T-helper 17 cell (primary cell): ENCODE data around the gene TUB. TPM values are rescaled to one million over a fixed set of nuclear protein-coding genes. Genes with fewer than 3 reads are reported as not detected.

Experiments
- ATAC-seq: fragments of 150-1000 bp; cut with Tn5 transposase; 2 replicates; pipeline ENCODE4 v1.10.0; 2021; ENCODE audit warnings: mild to moderate bottlenecking, moderate library complexity
- DNase-seq, 3 donors: peaks; one replicate each; pipeline versions ENCODE4 v3.0.0 to v3.0.0-alpha.2; 2020 to 2021
- H3K9me3 ChIP-seq: one replicate; pipeline ENCODE4 v1.7.0; 2013; ENCODE audit warnings: low read length, mild to moderate bottlenecking; ENCODE audit not compliant: control insufficient read depth, poor library complexity, severe bottlenecking
- H3K27ac Mint-ChIP-seq: one replicate; pipeline ENCODE4 v1.8.0; 2022; ENCODE audit warnings: mild to moderate bottlenecking, moderate library complexity, mixed read lengths
- H3K27me3 Mint-ChIP-seq: one replicate; pipeline ENCODE4 v1.8.0; 2022; ENCODE audit warnings: mixed read lengths
- H3K36me3 Mint-ChIP-seq: one replicate; pipeline ENCODE4 v1.8.0; 2022; ENCODE audit warnings: low read depth, mixed read lengths
- H3K4me1 Mint-ChIP-seq: one replicate; pipeline ENCODE4 v1.8.0; 2022; ENCODE audit warnings: mild to moderate bottlenecking, mixed read lengths
- H3K4me3 Mint-ChIP-seq: one replicate; pipeline ENCODE4 v1.8.0; 2022; ENCODE audit warnings: mild to moderate bottlenecking, moderate library complexity, mixed read lengths
- total RNA-seq, 4 donors: library from RNA in 2 of 4; stranded (reverse) in 2 of 4; gene quantifications; one replicate each; pipeline ENCODE4 v1.2.3 and lab custom pipeline; 2022 to 2026

The TUB gene
- total RNA-seq, 2 donors from 2014 or later = 0.37 to 0.72 TPM

DNA sequence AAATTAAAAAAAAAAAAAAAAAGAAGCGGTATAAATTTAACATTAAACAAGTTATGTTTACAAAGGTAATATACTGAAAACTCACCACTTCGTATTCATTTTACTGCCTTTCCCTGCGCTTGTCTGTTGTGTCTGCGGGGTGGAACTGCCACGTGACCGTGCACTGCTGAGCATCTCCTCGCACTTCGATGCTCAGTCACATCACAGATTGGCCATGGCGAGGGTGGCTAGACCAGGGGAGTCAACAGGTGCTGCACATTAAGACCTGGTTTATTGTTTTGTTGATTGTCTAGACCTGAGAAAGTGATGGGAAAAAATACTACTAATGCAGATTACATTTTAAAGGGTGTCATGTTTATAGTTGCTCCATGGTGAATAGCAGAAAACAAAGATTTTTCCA is 22.8 kb upstream of the TUB start:
- DNase-seq = no peak
- peaks cover 12% of the 10 kb centered on the region for H3K27me3 Mint-ChIP-seq
- no peak for ATAC-seq
- no peaks in the 10 kb centered on the region for H3K9me3 ChIP-seq
- H3K27ac Mint-ChIP-seq = no peak overlapping the region
- H3K4me3 Mint-ChIP-seq = no peak overlapping the region
- H3K36me3 Mint-ChIP-seq = no peaks in the 10 kb centered on the region
- peaks cover 6% of the 10 kb centered on the region for H3K4me1 Mint-ChIP-seq

DNA sequence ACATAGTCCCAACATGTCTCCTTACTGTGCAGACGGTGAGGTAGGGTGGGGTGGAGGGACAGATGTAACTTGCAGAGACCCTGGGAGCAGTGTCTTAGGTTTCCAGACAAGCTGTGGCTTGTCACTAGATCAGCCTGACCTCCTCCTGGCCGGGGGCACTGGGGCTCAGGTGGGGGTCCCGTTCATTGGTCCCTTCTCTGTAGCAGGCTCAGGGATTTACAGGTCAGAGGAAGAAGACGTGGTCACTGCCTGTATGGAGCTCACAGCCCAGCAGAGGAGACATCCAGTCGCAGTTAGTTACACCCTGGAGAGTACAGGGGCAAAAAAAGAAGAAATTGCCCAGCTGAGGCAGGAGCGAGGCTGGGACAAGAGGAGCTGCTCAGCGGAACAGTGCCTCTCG is 22.0 kb upstream of the TUB start:
- DNase-seq = no peak
- Mint-ChIP-seq H3K4me3 (no peak overlapping the region), H3K4me1 (peaks cover 6% of the 10 kb centered on the region), H3K36me3 (no peaks in the 10 kb centered on the region), H3K27ac (no peak overlapping the region), H3K27me3 (peaks cover 12% of the 10 kb centered on the region)
- ATAC-seq = no peak
- no peaks in the 10 kb centered on the region for H3K9me3 ChIP-seq

DNA sequence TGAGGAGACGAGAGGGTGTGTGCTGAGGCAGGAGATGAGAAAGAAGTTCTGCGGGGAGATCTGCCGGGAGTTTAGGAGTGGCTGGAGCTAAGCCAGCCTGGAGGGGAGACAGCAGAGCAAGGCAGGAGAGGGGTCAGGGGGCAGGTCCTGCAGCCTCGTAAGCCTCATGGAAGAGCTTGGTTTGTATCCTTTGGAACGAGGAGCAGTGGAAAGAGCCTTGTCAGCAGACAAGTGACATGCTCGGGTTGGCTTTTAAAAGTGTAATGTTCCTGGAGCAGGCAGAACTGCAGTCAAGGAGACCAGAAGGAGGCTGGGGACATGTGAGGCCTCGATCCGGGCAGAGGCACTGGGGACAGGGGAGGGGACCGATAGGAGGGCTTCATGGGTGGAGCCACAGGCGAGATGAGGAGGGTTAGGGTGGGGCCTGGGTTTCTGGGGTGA is 21.4 kb upstream of the TUB start:
- DNase-seq = no peak
- Mint-ChIP-seq H3K27me3 (peaks cover 16% of the 10 kb centered on the region), H3K4me3 (no peak overlapping the region), H3K4me1 (peaks cover 8% of the 10 kb centered on the region), H3K36me3 (no peaks in the 10 kb centered on the region), H3K27ac (no peak overlapping the region)
- no peak for ATAC-seq
- H3K9me3 ChIP-seq = no peaks in the 10 kb centered on the region

DNA sequence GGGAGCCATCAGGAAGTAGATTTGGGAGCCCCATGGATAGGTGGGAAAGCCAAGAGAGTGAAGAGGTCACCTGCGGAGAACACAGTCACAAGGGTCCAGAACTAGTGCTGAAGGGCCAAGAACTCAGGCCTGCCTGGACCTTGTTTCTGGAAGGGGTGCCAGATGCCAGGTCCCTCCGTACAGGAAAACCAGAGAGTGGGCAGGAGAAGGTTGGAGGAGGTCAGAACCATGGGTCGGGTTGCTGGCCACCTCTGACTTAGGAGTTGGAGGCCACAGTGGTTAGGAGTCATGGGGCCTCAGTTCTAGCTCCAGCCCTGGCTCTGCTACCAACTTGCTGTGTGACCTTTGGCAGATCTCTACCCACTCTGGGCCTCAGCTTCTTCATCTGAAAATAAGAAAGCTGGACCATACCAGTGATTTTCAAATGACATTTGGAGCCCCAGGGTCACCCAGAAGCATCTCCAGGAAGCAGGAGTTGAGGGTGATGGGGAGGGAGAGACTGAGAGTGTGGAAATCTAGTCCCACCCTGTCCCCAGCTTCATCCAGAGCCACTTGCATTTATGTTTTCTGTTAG is 20.8 kb upstream of the TUB start:
- Mint-ChIP-seq H3K27ac (no peak overlapping the region), H3K4me1 (peaks cover 5% of the 10 kb centered on the region), H3K27me3 (peaks cover 17% of the 10 kb centered on the region), H3K4me3 (no peak overlapping the region), H3K36me3 (no peaks in the 10 kb centered on the region)
- ATAC-seq = no peak
- H3K9me3 ChIP-seq = no peaks in the 10 kb centered on the region
- no peak for DNase-seq

DNA sequence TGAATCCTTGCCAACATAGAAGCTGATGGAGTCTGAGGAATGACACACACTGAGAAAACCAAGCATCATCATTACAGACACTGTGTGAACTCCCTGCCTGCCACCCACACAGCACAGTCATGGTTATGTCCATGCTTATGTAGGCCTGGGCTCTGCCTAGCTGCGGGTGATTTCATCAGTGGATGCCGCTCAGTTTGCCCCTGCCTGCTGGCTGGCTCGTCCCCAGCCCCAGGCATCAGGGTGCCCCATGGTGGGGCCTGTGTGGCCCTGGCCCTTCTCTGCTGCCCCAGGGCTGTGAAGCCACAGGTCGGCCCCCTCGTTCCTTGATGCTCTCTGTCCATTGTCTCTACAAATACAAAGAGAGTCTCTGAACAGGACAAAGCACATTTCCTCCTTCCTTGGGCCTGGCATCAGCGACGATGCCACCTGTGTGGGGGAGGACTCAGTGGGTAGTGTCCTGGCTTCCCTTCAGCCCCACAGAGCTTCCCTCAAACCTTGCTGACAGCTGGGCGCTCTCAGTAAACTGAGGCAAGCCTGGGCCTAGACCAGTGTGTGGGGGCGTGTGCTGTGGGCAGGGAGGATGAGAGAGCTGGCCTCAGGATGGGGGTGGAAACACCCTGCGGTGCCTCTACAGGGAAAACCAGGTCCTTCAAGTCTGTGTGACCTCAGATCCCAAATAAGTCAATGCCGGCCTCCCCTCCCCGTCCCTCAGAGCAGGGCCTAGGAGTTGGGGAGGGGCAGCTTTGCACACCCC is 20.0 kb upstream of the TUB start:
- DNase-seq = no peak
- H3K4me3 Mint-ChIP-seq = peak overlapping the region; percentile 19

DNA sequence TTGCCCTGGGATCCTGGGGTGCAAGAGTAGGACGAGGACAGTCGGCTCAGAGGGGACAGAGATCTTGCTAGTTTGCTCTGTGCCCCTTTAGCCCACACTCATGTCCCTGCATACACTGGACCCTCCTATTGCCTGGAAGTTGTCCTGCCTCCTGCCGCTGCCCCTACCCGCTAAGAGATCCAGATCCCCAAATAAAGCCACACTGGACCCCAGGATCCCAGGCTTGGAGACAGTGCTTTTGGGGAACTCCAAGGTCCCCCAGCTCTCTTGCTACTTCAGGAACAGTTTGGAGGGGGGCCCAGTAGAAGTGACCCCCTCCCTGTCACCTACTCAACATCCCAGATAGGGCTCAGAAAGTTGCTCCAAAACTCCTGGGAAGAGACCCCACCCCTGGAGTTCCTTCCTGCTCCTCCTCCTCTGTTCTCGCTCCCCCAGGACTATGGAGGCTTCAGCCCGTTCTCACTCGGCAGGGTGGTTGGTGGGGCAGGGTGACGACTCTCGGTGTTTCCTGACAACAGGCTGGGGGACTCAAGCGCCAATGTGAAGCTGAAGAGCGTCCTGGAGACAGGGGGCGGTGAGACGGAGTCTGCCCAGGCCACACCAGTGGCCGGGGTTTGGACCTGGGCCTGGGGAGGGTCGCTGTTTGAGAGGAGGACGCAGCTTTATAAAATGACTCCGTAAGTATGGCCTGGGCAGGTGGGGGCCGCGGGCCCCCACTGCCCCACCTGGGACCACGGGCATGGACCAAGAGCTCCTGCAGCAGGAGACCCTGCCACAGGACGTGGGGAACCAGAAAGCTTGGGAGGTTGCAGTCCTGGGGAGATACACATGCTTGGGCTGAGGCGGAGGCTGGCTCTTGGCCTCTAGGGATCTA is 19.2 kb upstream of the TUB start:
- Mint-ChIP-seq H3K27ac (no peak overlapping the region), H3K27me3 (peaks cover 12% of the 10 kb centered on the region), H3K36me3 (no peaks in the 10 kb centered on the region), H3K4me3 (no peak overlapping the region), H3K4me1 (peaks cover 2% of the 10 kb centered on the region)
- H3K9me3 ChIP-seq = no peaks in the 10 kb centered on the region
- DNase-seq (no peak), ATAC-seq (no peak)

More for the DNA sequence above, 20.0 kb upstream of the TUB start:
- ATAC-seq = no peak
- H3K9me3 ChIP-seq = no peaks in the 10 kb centered on the region
- Mint-ChIP-seq H3K27me3 (peaks cover 17% of the 10 kb centered on the region), H3K36me3 (no peaks in the 10 kb centered on the region), H3K27ac (no peak overlapping the region), H3K4me1 (peaks cover 5% of the 10 kb centered on the region)

DNA sequence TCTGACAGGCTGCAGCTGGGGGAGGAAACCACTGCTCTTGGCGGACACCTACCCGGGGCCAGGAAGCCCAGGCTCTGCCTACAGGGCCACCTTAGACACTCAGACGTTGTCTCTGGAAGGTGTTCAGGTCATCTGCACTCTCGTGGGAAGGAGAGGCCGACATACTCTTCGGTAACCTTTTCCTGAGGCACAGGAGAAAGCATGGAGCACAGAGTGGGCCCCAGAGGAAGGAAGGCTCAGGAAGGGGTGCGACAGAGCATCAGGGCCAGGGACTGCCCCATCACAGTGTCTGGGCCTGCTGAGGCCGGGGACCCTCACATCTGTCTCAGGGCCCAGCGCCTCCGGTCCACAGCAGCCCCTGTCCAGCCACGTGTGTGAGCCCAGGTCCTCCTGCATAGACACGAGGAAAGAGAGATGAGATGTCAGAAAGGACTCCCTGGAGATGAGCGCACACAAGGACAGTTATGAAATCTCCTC is 18.2 kb upstream of the TUB start:
- Mint-ChIP-seq H3K27me3 (peaks cover 22% of the 10 kb centered on the region), H3K4me1 (peaks cover 2% of the 10 kb centered on the region), H3K27ac (no peak overlapping the region), H3K36me3 (no peaks in the 10 kb centered on the region), H3K4me3 (no peak overlapping the region)
- no peak for DNase-seq
- ATAC-seq = no peak
- no peaks in the 10 kb centered on the region for H3K9me3 ChIP-seq

DNA sequence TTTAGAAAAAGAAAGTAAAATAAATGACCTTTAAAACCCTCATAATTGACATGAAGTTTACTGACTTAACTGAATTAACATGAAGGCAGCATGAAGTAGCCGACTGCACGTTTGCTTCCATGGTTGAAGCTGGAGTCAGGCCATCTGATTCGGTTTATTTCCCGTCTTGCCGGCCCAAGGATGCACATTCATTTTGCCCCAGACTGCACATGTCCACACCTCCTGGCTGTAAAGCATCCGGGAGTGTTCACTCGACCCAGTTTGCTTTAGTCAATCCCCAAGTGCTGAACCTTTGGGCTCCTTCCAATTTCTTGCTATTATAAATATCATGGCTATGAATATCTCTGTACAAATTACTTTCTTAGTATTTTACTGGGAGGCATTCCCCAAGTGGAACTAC is 17.7 kb upstream of the TUB start:
- ATAC-seq (no peak), DNase-seq (no peak)
- no peaks in the 10 kb centered on the region for H3K36me3 Mint-ChIP-seq
- no peak overlapping the region for H3K4me3 Mint-ChIP-seq
- H3K27me3 Mint-ChIP-seq = peaks cover 27% of the 10 kb centered on the region
- H3K27ac Mint-ChIP-seq = no peak overlapping the region
- H3K4me1 Mint-ChIP-seq = peaks cover 4% of the 10 kb centered on the region
- H3K9me3 ChIP-seq = no peaks in the 10 kb centered on the region

DNA sequence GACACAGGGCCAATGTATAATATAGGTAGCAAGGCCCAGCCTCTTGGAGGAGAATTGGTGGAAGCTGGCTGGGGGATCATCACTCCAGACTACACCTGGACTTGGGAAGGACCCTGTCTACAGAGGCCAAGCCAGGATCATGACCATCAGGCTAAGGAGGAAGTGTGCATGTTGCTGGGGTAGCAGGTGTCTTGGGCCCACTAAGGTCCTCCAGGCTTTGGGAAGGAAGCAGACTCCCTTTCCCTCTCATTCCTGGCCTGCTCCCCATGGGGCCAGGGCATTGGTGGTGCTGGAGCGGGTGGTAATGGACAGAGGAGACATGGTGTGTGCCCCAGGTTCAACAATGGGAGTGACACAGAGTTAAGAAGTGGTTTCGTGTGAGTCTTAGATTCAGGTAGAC is 16.0 kb upstream of the TUB start:
- peaks cover 6% of the 10 kb centered on the region for H3K4me1 Mint-ChIP-seq
- ATAC-seq (no peak), DNase-seq (no peak)
- H3K4me3 Mint-ChIP-seq = no peak overlapping the region
- no peaks in the 10 kb centered on the region for H3K36me3 Mint-ChIP-seq
- no peak overlapping the region for H3K27ac Mint-ChIP-seq
- peaks cover 38% of the 10 kb centered on the region for H3K27me3 Mint-ChIP-seq
- H3K9me3 ChIP-seq = no peaks in the 10 kb centered on the region

DNA sequence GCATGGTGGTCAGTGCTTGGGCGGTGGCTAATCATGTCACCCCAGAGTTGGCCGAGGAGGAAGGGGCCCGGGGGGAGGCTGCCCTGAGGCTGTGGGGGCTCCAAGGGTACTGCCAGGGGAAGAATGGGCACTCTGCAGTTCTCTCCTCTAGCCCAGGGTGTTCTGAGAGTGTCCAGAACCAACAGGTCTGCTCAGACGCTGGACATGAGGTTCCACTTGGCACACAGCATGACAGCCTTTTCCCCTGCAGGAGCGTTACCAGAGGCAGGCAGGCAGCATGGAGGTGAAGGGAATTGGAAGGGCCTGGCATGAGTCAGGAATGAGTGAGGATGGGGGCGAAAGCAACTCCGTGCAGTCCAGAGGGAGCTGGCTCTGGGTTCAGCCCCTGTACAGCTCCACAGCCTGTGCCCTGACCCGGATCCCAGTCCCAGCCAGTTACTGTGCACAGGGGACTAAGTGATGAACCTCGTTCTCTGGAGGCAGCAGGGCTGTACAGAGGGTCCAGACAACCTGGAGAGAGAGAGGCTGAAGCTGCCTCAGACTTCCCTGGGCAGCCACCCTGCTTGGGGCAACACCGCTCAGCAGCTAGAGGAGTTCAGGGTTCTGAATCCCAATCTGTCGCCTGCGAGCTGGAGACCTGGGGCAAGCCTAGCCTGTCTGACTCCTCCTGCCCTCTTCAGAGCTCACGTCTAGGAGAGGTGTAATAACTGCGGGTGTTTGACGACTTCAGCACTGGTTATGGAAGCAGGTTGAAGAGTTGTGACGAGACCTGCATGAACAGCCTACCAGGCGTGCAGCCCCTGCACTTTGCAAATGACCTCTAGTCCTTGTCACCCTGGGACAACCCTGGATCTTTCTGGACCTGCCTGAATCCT is 14.7 kb upstream of the TUB start:
- H3K4me3 Mint-ChIP-seq = no peak overlapping the region
- DNase-seq = no peak
- ATAC-seq = peak; percentile 27

DNA sequence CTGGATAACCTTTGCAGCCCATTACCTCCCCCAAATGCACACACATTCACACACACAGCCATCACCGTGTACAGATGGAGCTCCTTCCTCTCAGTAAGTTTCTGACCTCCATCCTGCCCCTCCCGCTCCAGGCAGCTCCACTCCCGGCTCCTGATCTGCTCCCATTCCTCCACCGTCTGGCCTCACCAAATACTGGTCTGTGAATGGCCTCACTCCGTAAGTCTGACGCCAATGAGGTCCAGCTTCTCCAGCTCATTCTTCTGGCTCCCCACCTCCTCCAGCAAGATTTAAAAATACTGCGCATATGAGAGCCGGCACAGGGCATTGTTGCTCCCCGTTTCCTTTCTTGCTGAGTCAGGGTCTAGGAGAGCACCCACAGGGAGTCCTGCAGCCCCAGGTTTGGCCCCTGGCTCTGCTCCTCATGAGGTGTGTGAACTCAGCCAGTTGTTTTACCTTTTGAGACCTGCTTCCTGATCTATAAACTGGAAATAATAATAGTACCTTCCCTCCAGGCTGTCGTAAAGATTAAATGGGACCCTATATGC is 14.0 kb upstream of the TUB start:
- no peaks in the 10 kb centered on the region for H3K9me3 ChIP-seq
- Mint-ChIP-seq H3K27me3 (peaks cover 45% of the 10 kb centered on the region), H3K36me3 (no peaks in the 10 kb centered on the region), H3K27ac (peak overlapping the region; percentile 29), H3K4me3 (no peak overlapping the region), H3K4me1 (peaks cover 8% of the 10 kb centered on the region)
- DNase-seq = no peak
- ATAC-seq = no peak

More for the DNA sequence above, 14.7 kb upstream of the TUB start:
- Mint-ChIP-seq H3K36me3 (no peaks in the 10 kb centered on the region), H3K27me3 (peaks cover 40% of the 10 kb centered on the region), H3K27ac (no peak overlapping the region), H3K4me1 (peaks cover 6% of the 10 kb centered on the region)
- H3K9me3 ChIP-seq = no peaks in the 10 kb centered on the region

DNA sequence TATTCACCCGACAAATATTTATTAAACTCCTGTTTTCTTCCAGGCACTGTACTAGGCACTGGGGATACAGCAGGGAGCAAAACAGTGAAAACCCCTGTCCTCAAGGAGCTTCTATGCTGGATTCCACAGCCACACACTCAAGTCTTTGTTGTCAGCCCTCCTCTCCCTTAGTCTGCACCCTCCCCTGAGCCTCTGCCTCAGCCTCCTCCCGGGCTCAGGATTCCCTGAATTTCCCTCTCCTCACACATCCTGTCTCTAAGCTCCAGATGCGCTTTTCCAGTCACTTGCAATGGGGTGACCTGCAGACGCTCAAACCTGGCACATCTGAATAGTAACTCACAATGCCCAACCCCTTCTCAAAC is 13.5 kb upstream of the TUB start:
- no peaks in the 10 kb centered on the region for H3K9me3 ChIP-seq
- Mint-ChIP-seq H3K4me1 (peaks cover 8% of the 10 kb centered on the region), H3K4me3 (no peak overlapping the region), H3K27me3 (peaks cover 45% of the 10 kb centered on the region), H3K36me3 (no peaks in the 10 kb centered on the region), H3K27ac (no peak overlapping the region)
- DNase-seq (no peak), ATAC-seq (no peak)
